NK-92 (cell line): ENCODE results near the gene ENTPD2.

Source experiments
- DNase-seq: peaks from one replicate; lab custom pipeline; 2025; ENCODE audit not compliant: unreplicated experiment; lab: John Stamatoyannopoulos, UW

The ENTPD2 gene

GRCh38 chr9:137080260-137081122, 26.6 kb upstream of the ENTPD2 start:
- no peak for DNase-seq

- no peak for DNase-seq
These were observed 25.5 kb upstream of the ENTPD2 start for GRCh38 chr9:137079401-137079787.

- no peak for DNase-seq
These were observed 25.0 kb upstream of the ENTPD2 start for GRCh38 chr9:137078701-137079400.

GRCh38 chr9:137077758-137078693, 24.2 kb upstream of the ENTPD2 start:
- no peak for DNase-seq

GRCh38 chr9:137077010-137077747, 23.3 kb upstream of the ENTPD2 start, which contains the start of gene UAP1L1:
Gene UAP1L1, plus strand, starts transcription at chr9:137077517. Its CDS starts 16 bp downstream, at chr9:137077533.
- DNase-seq: no peak

GRCh38 chr9:137076636-137077009, 22.8 kb upstream of the ENTPD2 start:
- DNase-seq: no peak

GRCh38 chr9:137075275-137075775, 21.5 kb upstream of the ENTPD2 start:
- no peak for DNase-seq

- DNase-seq: no peak
These were observed 20.9 kb upstream of the ENTPD2 start for GRCh38 chr9:137074657-137075274.

- no peak for DNase-seq
These were observed 20.1 kb upstream of the ENTPD2 start for GRCh38 chr9:137073992-137074399.

- DNase-seq: no peak
These were observed 17.4 kb upstream of the ENTPD2 start for GRCh38 chr9:137071282-137071681.

GRCh38 chr9:137070906-137071275, 17.0 kb upstream of the ENTPD2 start:
- DNase-seq: no peak

GRCh38 chr9:137070201-137070905, 16.5 kb upstream of the ENTPD2 start, which contains the start of gene SAPCD2:
Gene SAPCD2, minus strand, starts transcription at chr9:137070557. Its CDS starts 97 bp downstream, at chr9:137070460.
- DNase-seq: peak; percentile 24

GRCh38 chr9:137069508-137070091, 15.7 kb upstream of the ENTPD2 start:
- DNase-seq: no peak

- DNase-seq: no peak
These were observed 15.0 kb upstream of the ENTPD2 start for GRCh38 chr9:137068539-137069507.

- no peak for DNase-seq
These were observed 14.1 kb upstream of the ENTPD2 start for GRCh38 chr9:137067860-137068538.

- no peak for DNase-seq
These were observed 12.4 kb upstream of the ENTPD2 start for GRCh38 chr9:137066096-137066861.
